IMR-90 (cell line): ENCODE data around the gene SPSB2. TPM values are rescaled to one million over a fixed set of nuclear protein-coding genes. Genes with fewer than 3 reads are reported as not detected.
"Not testable (repeated sequence)": the region's sequence is repeated elsewhere in the genome, so short reads cannot be mapped to it uniquely, and the experiment has no call there.

ENCODE experiments used
- ATAC-seq: fragments of 200-7000 bp; cut with Tn5 transposase; 2 replicates; pipeline ENCODE4 v1.9.1; 2020; ENCODE audit warnings: low read depth, mild to moderate bottlenecking, moderate library complexity
- BruUV-seq: library from RNA; stranded (reverse); fragments of 400-500 nt; replicated peaks from 2 replicates; lab custom pipeline; 2021; lab: Mats Ljungman, UMichigan
- CTCF ChIA-PET: fragments of 300-600 bp; formaldehyde crosslinking; extraction: SDS; loops from one replicate; lab custom pipeline; 2021; ENCODE audit warnings: antibody characterized with exemption; lab: Yijun Ruan, JAX
- POLR2A ChIA-PET: fragments of 300-600 bp; sonication (Branson Sonifier 250); formaldehyde crosslinking; loops from one replicate; lab custom pipeline; 2022; ENCODE audit warnings: antibody characterized with exemption; ENCODE audit not compliant: unreplicated experiment; lab: Charles Lee
- DNase-seq: peaks from one replicate; pipeline ENCODE4 v3.0.0; 2013
- H2AFZ ChIP-seq: replicated peaks from 2 replicates; pipeline ENCODE3; 2013; ENCODE audit warnings: low read length, mild to moderate bottlenecking; ENCODE audit not compliant: poor library complexity
- H2AK5ac ChIP-seq: 2 replicates; pipeline ENCODE4 v1.6.1; 2013; ENCODE audit warnings: low read depth, low read length, inconsistent platforms
- H2AK9ac ChIP-seq: replicated peaks from 2 replicates; pipeline ENCODE3; 2013; ENCODE audit warnings: mild to moderate bottlenecking, low read depth, low read length, moderate library complexity; ENCODE audit not compliant: poor library complexity
- H2BK120ac ChIP-seq: 2 replicates; pipeline ENCODE4 v1.6.1; 2013; ENCODE audit warnings: low read depth, low read length, inconsistent platforms
- H2BK15ac ChIP-seq: 3 replicates; pipeline ENCODE4 v1.6.1; 2013; ENCODE audit warnings: low read depth, low read length, inconsistent platforms
- H2BK20ac ChIP-seq: 2 replicates; pipeline ENCODE4 v1.6.1; 2013; ENCODE audit warnings: low read depth, mild to moderate bottlenecking, inconsistent platforms, low read length, moderate library complexity
- H2BK5ac ChIP-seq: 2 replicates; pipeline ENCODE4 v1.6.1; 2013; ENCODE audit warnings: mild to moderate bottlenecking, low read depth, low read length, inconsistent platforms; ENCODE audit not compliant: poor library complexity, severe bottlenecking
- H3K14ac ChIP-seq: replicated peaks from 2 replicates; pipeline ENCODE4 v1.6.1; 2013; ENCODE audit warnings: low read depth, low read length, inconsistent platforms
- H3K18ac ChIP-seq: 2 replicates; pipeline ENCODE4 v1.6.1; 2013; ENCODE audit warnings: low read depth, low read length, control low read depth
- H3K23ac ChIP-seq: 2 replicates; pipeline ENCODE4 v1.6.1; 2013; ENCODE audit warnings: low read depth, low read length, inconsistent platforms
- H3K27ac ChIP-seq: 2 replicates; pipeline ENCODE4 v1.5.1; 2013; ENCODE audit warnings: mild to moderate bottlenecking, control low read depth, low read length; ENCODE audit not compliant: insufficient read depth
- H3K27me3 ChIP-seq: 2 replicates; pipeline ENCODE4 v1.6.1; 2013; ENCODE audit warnings: low read length; ENCODE audit not compliant: control insufficient read depth, insufficient read depth
- H3K36me3 ChIP-seq: 2 replicates; pipeline ENCODE4 v1.6.1; 2013; ENCODE audit warnings: low read length, mixed read lengths; ENCODE audit not compliant: control insufficient read depth, insufficient read depth
- H3K4ac ChIP-seq: 2 replicates; pipeline ENCODE4 v1.6.1; 2013; ENCODE audit warnings: low read depth, low read length, inconsistent platforms
- H3K4me1 ChIP-seq: 2 replicates; pipeline ENCODE4 v1.6.1; 2013; ENCODE audit warnings: low read length, mixed read lengths; ENCODE audit not compliant: control insufficient read depth, insufficient read depth
- H3K4me2 ChIP-seq: 2 replicates; pipeline ENCODE4 v1.6.1; 2013; ENCODE audit warnings: low read depth, mild to moderate bottlenecking, control low read depth, low read length, moderate library complexity
- H3K4me3 ChIP-seq: 2 replicates; pipeline ENCODE4 v1.5.1; 2013; ENCODE audit warnings: low read depth, mild to moderate bottlenecking, control low read depth, low read length, moderate library complexity; ENCODE audit not compliant: insufficient read depth
- H3K56ac ChIP-seq: 2 replicates; pipeline ENCODE4 v1.6.1; 2013; ENCODE audit warnings: low read length, inconsistent platforms; ENCODE audit not compliant: insufficient read depth; ENCODE audit errors: extremely low read depth
- H3K79me1 ChIP-seq, 2 experiments: 2 replicates each; pipeline ENCODE4 v1.6.1; 2013; ENCODE audit warnings: low read length in 2 of 2, inconsistent platforms in 1 of 2, low read depth in 1 of 2
- H3K9ac ChIP-seq: 2 replicates; pipeline ENCODE4 v1.6.1; 2013; ENCODE audit warnings: low read depth, low read length, control low read depth
- H3K9me1 ChIP-seq: 2 replicates; pipeline ENCODE4 v1.6.1; 2013; ENCODE audit warnings: low read length, inconsistent platforms; ENCODE audit not compliant: insufficient read depth
- H3K9me3 ChIP-seq: 2 replicates; pipeline ENCODE4 v1.6.1; 2013; ENCODE audit warnings: low read length; ENCODE audit not compliant: control insufficient read depth, insufficient read depth
- H4K20me1 ChIP-seq: 2 replicates; pipeline ENCODE4 v1.6.1; 2013; ENCODE audit warnings: low read length, inconsistent platforms; ENCODE audit not compliant: insufficient read depth
- H4K5ac ChIP-seq: 2 replicates; pipeline ENCODE4 v1.6.1; 2013; ENCODE audit warnings: mild to moderate bottlenecking, low read depth, low read length, control low read depth
- H4K8ac ChIP-seq, 2 experiments: 2 replicates each; pipeline ENCODE4 v1.6.1; 2013; ENCODE audit warnings: low read depth in 2 of 2, low read length in 2 of 2, control low read depth in 1 of 2, inconsistent platforms in 1 of 2
- H4K91ac ChIP-seq: 2 replicates; pipeline ENCODE4 v1.6.1; 2013; ENCODE audit warnings: low read depth, low read length, inconsistent platforms; ENCODE audit not compliant: insufficient read depth
- BHLHE40 ChIP-seq: fragments of 150-350 bp; IDR thresholded peaks from 2 replicates; pipeline ENCODE4 v1.6.1; 2016; ENCODE audit warnings: mild to moderate bottlenecking, low read depth, low read length
- CTCF ChIP-seq: conservative IDR thresholded peaks from 2 replicates; pipeline ENCODE4 v1.5.1; 2012; ENCODE audit warnings: mild to moderate bottlenecking, low read depth, low read length, improper control_type of control experiment
- MAFK ChIP-seq: IDR thresholded peaks from 2 replicates; pipeline ENCODE4 v1.6.1; 2012; ENCODE audit warnings: low read depth, low read length, improper control_type of control experiment
- WGBS, 2 experiments: methylation state at CpG; one replicate each; pipeline versions ENCODE4 v1.1.5 to v1.1.7; 2013; ENCODE audit warnings: missing lambda C conversion rate in 2 of 2; ENCODE audit not compliant: insufficient read length in 1 of 2; ENCODE audit errors: extremely low coverage in 2 of 2; 5-methylcytosine and 5-hydroxymethylcytosine counted together
- dilution Hi-C: fragments of 300-500 bp; cut with HindIII; formaldehyde crosslinking; loops from one replicate; pipeline ENCODE4 v1.14.3; 2018; ENCODE audit warnings: low sequenced_read_pairs; ENCODE audit not compliant: unreplicated experiment
- in situ Hi-C: fragments of 300-500 bp; cut with MboI; formaldehyde crosslinking; loops from 3 replicates; pipeline ENCODE4 v1.14.3; 2019; ENCODE audit warnings: low sequenced_read_pairs, inconsistent platforms, mixed read lengths
- intact Hi-C: fragments of 100-400 bp; cut with micrococcal nuclease; formaldehyde crosslinking; loops from 2 replicates; pipeline ENCODE4 v1.10.0; 2022
- polyA plus RNA-seq, 3 experiments: library from polyadenylated mRNA; depleted of rRNA; stranded (reverse); fragments of >200 nt; gene quantifications; 2 replicates each; pipeline ENCODE4 v1.2.3, GENCODE V29; 2012; ENCODE audit warnings: low replicate concordance in 1 of 3
- total RNA-seq: library from RNA; depleted of rRNA; stranded (reverse); fragments of >200 nt; gene quantifications from 2 replicates; pipeline ENCODE4 v1.2.3, GENCODE V29; 2012

The SPSB2 gene
- total and polyA plus RNA-seq, 2 of the 4 experiments (the other 2 are of a cell fraction) = 1.3 to 4.1 TPM

- TF ChIP-seq MAFK (no peak), CTCF (no peak), BHLHE40 (no peak)
Observed at GRCh38 chr12:6866163-6866919, 6.8 kb downstream of the SPSB2 start (continued).

- H2AK5ac ChIP-seq, H3K4me2 ChIP-seq, H3K27me3 ChIP-seq, H2AFZ ChIP-seq, H2BK20ac ChIP-seq, H3K56ac ChIP-seq, H3K9me1 ChIP-seq, H3K4ac ChIP-seq, CTCF ChIA-PET, ATAC-seq, H3K4me3 ChIP-seq, H3K9me3 ChIP-seq, H2BK15ac ChIP-seq, DNase-seq, H3K27ac ChIP-seq, H4K8ac ChIP-seq, POLR2A ChIA-PET, H2BK5ac ChIP-seq, BruUV-seq, H2AK9ac ChIP-seq, H3K18ac ChIP-seq, H2BK120ac ChIP-seq, H4K91ac ChIP-seq, dilution Hi-C loops, H3K23ac ChIP-seq, H3K9ac ChIP-seq, H4K5ac ChIP-seq, H3K14ac ChIP-seq: not testable (repeated sequence)
- Histone ChIP-seq H4K20me1 (peaks cover 28% of the 10 kb centered on the region), H3K36me3 (peaks cover 59% of the 10 kb centered on the region), H3K4me1 (peaks cover 14% of the 10 kb centered on the region), H3K79me1 (peaks cover 6 to 33% of the 10 kb centered on the region in 2 experiments)
- in situ Hi-C loops (loop anchor here (5.0 kb wide), 1 partner anchor 97 kb away; no protein-coding TSS in a partner anchor), intact Hi-C loops (loop anchor here (5.0 kb wide), 1 partner anchor 772 kb away; no protein-coding TSS in a partner anchor)
- 100% methylated on average over 3 of the region's 5 CpGs; no CpG with 5 or more reads in 1 of the 2 experiments for WGBS, 2 experiments
Observed at GRCh38 chr12:6865307-6865706, 7.8 kb downstream of the SPSB2 start.
